DMS 273 (cell line): ENCODE results near the gene C1QTNF2.
"Not testable (repeated sequence)": the region's sequence is repeated elsewhere in the genome, so short reads cannot be mapped to it uniquely, and the experiment has no call there.

Experiments used
- DNase-seq: peaks from one replicate; lab custom pipeline; 2025; ENCODE audit not compliant: unreplicated experiment; lab: John Stamatoyannopoulos, UW

Gene C1QTNF2

GRCh38 chr5:160348080-160348479 lies 22.3 kb downstream of the C1QTNF2 start:
- DNase-seq, result no peak

DNA sequence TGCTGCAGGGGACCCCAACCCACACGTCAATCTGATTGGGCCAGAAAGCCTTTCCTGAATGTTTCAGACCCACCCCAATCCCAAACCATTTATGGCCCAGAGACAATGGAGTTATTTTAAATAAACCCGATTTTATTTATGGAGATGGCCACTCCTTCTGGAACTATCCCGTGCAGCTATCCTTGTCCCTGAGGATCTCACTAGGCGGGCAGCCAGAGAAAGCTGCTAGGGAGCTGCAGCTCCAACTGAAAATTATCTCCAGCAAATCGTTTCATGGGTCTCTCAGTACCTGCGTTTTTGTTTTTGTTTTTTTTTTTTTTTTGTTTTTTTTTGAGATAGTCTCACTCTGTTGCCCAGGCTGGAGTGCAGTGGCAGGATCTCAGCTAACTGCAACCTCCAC lies 23.0 kb downstream of the C1QTNF2 start:
- DNase-seq, result no peak

DNA sequence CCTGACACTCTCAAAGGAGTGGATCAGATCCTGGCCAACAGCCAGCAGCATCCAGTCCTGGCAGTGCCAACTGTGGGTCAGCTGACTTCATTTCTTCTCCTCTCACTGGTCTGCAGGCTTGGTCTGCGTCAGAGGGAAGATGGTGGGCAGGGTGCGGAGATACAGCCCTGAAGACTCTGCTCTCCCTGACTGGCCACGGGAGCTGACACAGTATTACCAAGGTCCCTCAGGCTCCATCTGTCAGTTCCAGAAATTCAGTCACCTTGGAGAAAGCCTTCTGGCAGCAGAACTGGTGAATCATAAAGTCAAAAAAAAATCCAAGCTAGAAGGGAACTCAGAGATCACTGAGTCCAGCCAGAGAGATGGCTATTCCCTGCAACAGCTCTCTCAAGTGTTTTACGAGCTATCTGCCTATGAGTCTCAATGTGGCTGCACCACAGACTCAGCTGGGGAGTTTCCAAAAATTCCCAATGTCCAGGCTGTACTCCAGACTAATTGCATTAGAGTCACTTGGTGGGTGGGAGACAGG lies 27.9 kb downstream of the C1QTNF2 start:
- peak; percentile 45 for DNase-seq

DNA sequence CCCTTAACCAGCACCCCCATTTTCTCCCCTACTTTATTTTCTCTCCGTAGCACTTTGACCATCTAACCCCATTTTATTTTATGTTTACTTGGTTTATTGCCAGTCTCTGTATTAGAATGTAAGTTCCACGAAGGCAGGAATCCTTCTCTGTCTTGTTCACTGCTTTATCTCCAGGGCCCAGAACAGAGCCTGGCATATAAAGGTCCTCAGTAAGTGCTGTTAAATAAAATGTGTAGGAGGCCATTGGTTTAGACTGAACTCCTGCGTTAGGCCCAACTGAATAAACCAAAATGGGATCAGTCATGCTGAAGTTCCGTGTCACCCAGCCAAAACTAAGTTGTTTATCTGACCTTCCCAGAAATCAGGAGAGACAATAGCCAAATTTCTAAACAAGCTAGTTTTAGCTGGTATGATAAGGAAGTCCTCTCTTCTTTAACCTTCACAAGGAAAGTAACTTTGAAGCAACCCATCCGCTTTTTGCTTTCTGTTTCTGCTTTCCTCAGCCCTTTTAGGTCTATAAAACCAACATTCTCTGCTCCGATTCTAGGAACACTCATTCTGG lies 29.0 kb downstream of the C1QTNF2 start:
- no peak for DNase-seq

DNA sequence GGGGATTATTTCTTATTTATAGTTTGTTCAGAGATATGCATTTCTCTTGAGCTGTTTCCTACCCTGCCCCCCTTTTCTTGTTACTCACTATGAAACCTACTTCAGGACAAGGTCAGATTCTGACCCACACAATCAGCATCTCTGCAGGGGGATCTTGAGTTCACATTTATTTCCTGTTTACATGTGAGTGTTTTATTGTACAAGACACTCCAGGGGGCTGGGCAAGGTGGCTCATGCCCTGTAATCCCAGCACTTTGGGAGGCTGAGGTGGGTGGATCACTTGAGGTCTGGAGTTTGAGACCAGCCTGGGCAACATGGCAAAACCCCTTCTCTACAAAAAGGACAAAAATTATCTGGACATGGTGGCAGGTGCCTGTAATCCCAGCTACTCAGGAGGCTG lies 29.9 kb downstream of the C1QTNF2 start:
- DNase-seq, result not testable (repeated sequence)

GRCh38 chr5:160339406-160340130 lies 30.9 kb downstream of the C1QTNF2 start:
- DNase-seq, result peak; percentile 87

GRCh38 chr5:160334716-160335115 lies 35.7 kb downstream of the C1QTNF2 start:
- DNase-seq, result not testable (repeated sequence)

DNA sequence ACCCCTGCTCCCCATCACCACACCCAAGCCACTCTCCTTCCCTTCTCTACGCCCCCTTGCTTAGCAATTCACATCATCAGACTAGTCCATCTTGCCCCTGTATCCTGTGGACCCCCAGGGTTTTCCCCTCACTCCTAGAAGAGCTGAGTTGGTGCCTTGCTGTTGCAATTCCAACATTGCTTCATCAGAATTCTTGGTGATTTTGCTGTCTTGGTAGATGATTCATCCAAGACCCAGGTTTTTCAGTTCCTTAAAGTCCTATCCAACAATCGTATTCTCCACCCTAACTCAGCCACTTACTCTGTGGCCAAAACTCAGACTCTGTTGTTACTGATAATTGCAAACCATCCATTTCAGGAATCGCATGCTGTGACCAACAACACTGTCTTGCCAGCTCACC lies 36.7 kb downstream of the C1QTNF2 start:
- no peak for DNase-seq

DNA sequence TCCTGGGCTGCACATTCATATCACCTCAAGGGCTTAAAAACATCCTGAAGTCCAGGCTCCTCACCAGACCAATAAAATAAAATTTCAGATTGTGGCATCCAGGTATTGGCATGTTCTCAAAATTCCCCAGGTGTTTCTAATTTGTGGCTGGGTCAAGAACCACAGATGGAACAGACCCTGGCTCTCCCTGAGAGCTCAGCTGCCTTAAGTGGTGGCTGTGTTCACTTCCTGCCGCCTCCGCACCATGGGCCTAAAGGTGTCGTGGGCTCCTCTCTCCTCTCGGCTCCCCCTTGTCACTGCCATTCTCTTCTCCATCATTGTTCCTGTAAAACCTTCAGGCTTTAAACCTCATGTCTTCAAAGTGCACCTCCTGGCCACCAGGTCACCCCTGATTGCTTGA lies 40.2 kb downstream of the C1QTNF2 start:
- no peak for DNase-seq

GRCh38 chr5:160327818-160328217 lies 42.6 kb downstream of the C1QTNF2 start:
- DNase-seq, result peak; percentile 51

GRCh38 chr5:160326981-160327380 lies 43.4 kb downstream of the C1QTNF2 start:
- no peak for DNase-seq

GRCh38 chr5:160325716-160326115 lies 44.7 kb downstream of the C1QTNF2 start:
- DNase-seq, result no peak

DNA sequence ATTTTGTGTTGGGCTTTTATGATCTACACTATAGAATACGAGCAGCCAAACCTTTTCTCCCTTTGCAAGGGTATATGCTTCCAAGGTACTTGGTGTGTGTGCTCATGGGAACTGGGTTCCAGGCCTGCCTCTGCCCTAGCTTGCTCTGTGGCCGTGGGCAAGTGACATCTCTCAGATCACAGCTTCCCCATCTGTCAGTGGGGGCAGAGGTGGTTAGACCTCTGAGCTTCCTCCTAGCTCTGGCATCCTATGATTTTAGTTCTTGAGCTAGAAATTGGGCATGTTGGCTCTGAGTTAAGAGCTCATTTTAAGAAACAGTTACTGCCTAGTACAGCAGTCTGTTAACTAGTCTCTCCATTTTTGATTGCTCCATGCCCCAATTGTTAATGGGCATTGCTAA lies 45.5 kb downstream of the C1QTNF2 start:
- DNase-seq, result no peak

GRCh38 chr5:160318409-160318808 lies 52.0 kb downstream of the C1QTNF2 start:
- no peak for DNase-seq

DNA sequence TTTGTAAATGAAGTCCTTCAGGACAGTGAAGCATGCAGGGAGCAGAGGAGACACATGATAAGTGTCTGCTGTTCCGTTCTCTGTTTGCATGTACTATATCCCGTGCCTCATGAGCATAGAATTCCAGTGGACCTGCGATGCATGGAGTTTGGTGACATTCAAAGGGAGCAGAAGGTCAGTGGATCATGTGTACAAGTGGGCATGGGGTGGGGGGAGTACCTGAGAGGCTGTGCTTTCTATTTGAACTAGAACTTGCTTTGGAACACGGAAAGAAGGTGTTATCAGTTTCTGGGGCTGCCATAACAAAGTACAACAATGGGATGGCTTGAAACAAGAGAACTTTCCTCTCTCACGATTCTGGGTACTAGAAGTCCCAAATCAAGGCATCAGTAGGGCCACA lies 53.0 kb downstream of the C1QTNF2 start:
- DNase-seq, result no peak

DNA sequence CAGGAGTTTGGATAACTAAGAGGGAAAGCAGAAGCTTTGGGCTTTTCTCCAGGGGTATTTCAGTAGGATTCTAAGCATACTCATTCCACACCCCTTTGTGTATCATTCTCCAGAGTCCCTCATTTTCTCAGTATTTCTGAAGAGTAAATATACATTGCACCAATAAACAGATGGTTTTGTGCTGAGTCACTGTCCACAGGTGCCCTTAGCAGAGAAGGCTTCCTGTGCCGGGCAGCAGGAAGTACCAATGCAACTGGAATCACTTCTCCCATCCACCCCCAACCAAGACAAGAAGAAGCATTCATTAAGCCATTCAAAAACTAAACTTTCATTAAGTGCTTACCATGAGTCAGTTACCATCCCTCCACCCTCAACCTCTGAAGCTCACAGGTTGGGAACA lies 54.5 kb downstream of the C1QTNF2 start:
- peak; percentile 49 for DNase-seq

DNA sequence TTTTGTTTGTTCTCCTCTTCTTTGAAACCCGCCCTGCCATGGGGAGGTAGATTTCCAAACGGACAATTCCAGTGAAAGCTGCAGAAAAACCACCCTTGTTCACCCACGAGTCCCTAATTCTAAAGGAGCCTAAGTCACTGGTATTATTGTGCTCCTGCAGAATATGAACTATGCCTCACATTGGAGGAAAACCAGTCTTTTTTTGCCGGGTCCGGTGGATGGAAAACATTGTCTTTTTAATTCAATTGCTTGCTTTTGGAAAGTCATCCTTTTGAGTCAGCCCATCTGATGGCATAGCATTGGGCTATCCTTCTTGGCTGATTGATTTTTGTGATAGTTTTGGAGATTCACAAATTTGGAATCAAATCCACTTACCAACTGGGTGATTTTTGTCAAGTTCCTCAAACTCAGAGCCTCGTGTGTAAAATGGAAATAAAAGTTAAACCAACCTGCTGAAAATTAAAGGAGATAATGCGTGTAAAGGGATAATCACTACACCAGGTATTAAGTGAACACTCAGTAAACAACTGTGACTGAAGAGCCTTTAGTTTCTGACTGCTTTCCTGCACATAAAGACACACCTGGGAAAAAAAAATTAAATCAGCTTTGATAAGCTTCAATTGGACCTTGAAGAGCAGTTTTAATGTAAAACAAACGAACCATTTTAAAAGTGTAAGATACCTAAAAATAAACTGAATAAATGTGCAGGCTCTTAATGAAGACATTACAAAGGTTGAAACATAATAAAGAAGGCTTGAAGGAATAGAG lies 57.3 kb downstream of the C1QTNF2 start:
- peak; percentile 50 for DNase-seq

DNA sequence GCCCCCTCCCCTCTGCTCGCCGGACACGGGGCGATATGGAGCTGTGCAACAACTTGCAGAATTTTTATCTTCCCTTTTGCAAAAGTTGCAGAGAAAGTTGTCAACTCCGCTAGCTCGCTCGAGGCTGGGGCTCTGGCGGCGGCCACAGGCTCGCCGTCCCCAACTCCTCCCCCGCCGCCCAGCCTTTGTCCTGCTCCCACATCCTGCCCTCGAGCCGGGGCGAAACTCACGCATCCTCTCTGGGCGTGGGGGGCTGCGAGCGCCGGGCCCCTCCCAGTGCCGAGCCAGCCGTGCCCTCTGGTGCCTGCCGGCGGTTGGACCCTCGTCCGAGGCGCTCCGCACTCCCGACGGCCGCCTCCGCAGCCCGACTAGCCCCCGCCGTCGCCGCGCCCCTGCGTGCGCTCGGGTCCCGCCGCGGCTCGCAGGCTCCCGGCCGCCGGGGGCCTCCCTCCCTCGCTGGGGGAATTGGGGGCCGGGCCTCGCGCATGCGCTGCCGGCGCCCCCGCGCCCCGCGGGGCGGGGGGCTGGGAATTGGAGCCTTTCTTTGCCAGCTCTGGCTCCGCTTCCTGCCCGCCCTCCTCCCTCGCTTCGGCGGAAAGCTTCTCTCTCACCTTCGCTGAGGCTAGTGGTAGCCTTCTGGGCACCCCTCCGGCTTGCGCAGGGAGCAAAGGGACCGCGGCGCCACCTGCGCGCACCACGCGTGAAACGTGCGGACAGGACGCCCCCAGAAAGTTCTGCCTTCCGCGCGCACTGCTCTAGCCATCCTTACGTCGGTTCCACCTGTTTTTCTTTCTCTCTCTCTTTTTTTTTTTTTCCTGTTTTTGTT lies 58.1 kb downstream of the C1QTNF2 start, which contains the start of gene CCNJL:
Gene CCNJL (minus strand): TSS at position 431 of the 826 bp plus-strand sequence. CDS start 641 bp downstream, outside the sequence.
- peak; percentile 91 for DNase-seq

DNA sequence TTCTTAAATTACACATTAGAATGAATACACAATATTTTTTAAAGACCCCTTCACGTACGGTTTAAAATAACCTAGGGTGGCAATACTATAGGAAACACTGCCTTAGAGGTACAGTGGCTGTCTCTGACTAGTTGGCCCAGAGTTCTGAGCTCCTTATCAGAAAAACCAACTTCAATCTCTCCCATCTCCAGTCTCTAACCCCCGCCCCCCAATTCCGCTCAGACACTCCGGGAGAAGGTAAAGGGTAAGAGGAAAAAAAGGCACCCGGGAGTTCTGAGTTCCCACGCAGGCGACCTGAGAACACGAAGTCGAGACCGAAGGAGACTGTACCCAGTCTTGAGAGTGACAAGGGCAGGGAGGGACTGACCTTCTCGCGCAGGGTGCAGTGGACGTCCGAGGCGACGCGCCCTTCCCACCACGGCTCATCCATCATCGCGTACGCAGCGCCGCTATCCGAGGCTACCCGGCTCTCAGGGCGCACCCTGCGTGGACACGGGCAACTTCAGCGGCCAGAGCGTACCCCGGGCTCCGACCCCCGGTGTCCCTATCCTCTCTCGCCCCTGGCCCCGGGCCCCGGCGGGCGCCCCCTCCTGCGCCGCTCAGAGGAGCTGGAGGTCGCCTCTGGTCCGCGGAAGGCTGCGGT lies 58.8 kb downstream of the C1QTNF2 start:
- peak; percentile 52 for DNase-seq

DNA sequence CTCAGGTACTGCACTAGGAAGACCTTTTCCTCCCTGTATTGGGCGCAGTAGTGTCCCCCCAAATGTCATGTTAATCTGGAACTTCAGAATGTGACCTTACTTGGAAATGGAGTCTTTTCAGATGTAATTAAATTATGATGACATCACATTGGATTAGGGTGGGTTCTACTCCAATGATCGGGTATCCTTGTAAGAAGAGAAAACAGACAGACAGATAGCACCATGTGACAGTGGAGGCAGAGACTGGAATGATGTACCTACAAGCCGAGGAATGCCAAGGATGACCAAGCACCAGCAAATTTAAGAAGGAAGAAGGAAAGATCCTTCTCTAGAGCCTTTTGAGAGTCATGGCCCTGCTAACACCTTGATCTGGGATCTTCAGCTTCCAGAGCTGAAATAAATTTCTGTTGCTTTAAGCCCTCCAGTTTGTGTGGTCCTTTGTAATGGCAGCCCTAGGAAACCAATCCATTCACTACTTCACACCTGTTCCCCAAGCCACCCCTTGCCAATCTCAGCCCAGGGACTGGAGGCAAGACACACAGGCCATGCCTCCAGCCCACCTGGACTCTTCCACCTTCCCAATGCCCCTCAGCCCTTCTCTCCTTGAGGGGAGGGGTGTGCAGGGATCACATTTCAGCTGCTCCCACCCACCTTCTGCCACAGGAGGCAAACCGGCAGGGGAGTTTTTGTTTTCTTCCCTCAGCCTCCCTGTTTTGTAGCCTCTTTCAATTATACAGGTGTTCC lies 59.7 kb downstream of the C1QTNF2 start:
- DNase-seq, result peak; percentile 34
